ENCODE results near the gene PDHA2. TPM values are rescaled to one million over a fixed set of nuclear protein-coding genes. Genes with fewer than 3 reads are reported as not detected.
A peak's percentile ranks its signal among the peaks of the same experiment; 100 is the strongest.
"Not testable (repeated sequence)": the region's sequence is repeated elsewhere in the genome, so short reads cannot be mapped to it uniquely, and the experiment has no call there.

The PDHA2 gene
- total RNA-seq, 1 experiment from 2014 or later = not detected

- ChIA-PET CTCF (no interaction called here), POLR2A (no interaction called here)
Measured at GRCh38 chr4:95857761-95858160, 17.9 kb downstream of the PDHA2 start.

DNA sequence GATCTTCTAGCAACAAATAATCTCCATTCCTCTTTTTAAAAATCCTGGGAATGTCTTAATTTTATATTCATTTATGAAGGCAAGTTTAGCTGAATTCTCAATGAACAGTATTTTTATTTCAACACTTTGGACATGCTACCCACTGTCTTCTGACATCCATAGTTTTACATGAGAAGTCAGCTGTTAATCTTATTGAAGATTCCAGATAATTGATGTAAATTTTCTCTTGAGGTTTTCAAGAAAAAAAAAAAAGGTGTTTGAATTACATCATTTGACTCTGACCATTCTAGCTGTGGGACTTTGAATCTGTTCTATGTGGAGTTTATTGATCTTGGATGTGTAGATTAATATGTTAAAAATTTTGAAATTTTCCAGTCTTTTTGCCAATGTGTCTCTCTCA, 28.0 kb downstream of the PDHA2 start:
- no peaks in the 10 kb centered on the region for H3K27me3 Mint-ChIP-seq (ENCODE audit: insufficient read depth, unreplicated experiment)
- CTCF ChIA-PET = interaction anchor here (0.6 kb wide), 3 partner anchors 13 to 1425 kb away, joined by 3 read pairs; no protein-coding TSS in a partner anchor
- no peaks in the 10 kb centered on the region for H3K36me3 Mint-ChIP-seq (ENCODE audit: insufficient read depth, unreplicated experiment)
- DNase-seq (ENCODE audit: unreplicated experiment) = peak; percentile 32
- no peak overlapping the region for H3K4me3 Mint-ChIP-seq (ENCODE audit: unreplicated experiment)
- H3K27ac Mint-ChIP-seq (ENCODE audit: low read depth, unreplicated experiment) = no peak overlapping the region
- TF ChIP-seq, protein P1, sequence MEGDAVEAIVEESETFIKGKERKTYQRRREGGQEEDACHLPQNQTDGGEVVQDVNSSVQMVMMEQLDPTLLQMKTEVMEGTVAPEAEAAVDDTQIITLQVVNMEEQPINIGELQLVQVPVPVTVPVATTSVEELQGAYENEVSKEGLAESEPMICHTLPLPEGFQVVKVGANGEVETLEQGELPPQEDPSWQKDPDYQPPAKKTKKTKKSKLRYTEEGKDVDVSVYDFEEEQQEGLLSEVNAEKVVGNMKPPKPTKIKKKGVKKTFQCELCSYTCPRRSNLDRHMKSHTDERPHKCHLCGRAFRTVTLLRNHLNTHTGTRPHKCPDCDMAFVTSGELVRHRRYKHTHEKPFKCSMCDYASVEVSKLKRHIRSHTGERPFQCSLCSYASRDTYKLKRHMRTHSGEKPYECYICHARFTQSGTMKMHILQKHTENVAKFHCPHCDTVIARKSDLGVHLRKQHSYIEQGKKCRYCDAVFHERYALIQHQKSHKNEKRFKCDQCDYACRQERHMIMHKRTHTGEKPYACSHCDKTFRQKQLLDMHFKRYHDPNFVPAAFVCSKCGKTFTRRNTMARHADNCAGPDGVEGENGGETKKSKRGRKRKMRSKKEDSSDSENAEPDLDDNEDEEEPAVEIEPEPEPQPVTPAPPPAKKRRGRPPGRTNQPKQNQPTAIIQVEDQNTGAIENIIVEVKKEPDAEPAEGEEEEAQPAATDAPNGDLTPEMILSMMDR (IDR thresholded peaks at IDR 0.05; ENCODE audit: unreplicated experiment) = no peak
- peaks cover 9% of the 10 kb centered on the region for H3K9me3 Mint-ChIP-seq (ENCODE audit: unreplicated experiment)
- no TSS peak for BruUV-seq (replicated peaks)
- H3K4me1 Mint-ChIP-seq (ENCODE audit: insufficient read depth, unreplicated experiment) = no peaks in the 10 kb centered on the region
- intact Hi-C loops (cut with micrococcal nuclease) = no loop called here
- POLR2A ChIA-PET = no interaction called here

More at GRCh38 chr4:95857761-95858160, 17.9 kb downstream of the PDHA2 start:
- Mint-ChIP-seq H3K4me3 (ENCODE audit: unreplicated experiment) (no peak overlapping the region), H3K36me3 (ENCODE audit: insufficient read depth, unreplicated experiment) (no peaks in the 10 kb centered on the region), H3K27me3 (ENCODE audit: insufficient read depth, unreplicated experiment) (no peaks in the 10 kb centered on the region), H3K27ac (ENCODE audit: low read depth, unreplicated experiment) (no peak overlapping the region), H3K4me1 (ENCODE audit: insufficient read depth, unreplicated experiment) (no peaks in the 10 kb centered on the region), H3K9me3 (ENCODE audit: unreplicated experiment) (no peaks in the 10 kb centered on the region)
- DNase-seq (ENCODE audit: unreplicated experiment) = peak; percentile 16
- no TSS peak for BruUV-seq (replicated peaks)
- TF ChIP-seq, protein P1 (IDR thresholded peaks at IDR 0.05; ENCODE audit: unreplicated experiment) = no peak
- intact Hi-C loops (cut with micrococcal nuclease) = no loop called here

GRCh38 chr4:95869414-95869813, 29.5 kb downstream of the PDHA2 start:
- H3K27ac Mint-ChIP-seq (ENCODE audit: low read depth, unreplicated experiment) = not testable (repeated sequence)

DNA sequence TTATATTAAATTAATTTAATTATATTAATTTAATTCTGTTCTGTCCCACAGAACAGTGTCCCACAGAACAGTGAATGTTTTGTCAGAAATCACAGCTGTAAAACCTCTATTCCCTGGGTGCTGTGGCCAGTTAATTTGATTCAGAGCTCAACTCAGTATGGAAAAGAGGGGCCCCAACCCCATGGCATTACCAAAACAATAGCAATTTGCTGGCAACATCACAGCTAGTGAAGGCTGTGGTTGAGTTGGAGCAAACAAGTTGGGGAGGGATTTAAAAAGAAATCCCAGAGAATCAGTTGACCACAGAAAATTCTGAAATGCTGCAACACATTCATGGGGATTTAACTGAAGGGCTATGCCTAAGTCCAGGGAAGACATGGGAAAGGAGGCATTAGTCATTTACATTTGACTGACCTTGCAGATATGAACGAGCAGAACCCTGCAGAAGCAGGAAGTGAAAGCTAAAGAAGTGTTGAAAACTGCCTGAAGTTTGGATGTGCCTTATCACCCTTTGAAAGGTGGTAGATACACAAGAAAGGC, 30.1 kb downstream of the PDHA2 start:
- no peaks in the 10 kb centered on the region for H3K4me1 Mint-ChIP-seq (ENCODE audit: insufficient read depth, unreplicated experiment)
- H3K27ac Mint-ChIP-seq (ENCODE audit: low read depth, unreplicated experiment) = no peak overlapping the region
- no peaks in the 10 kb centered on the region for H3K27me3 Mint-ChIP-seq (ENCODE audit: insufficient read depth, unreplicated experiment)
- BruUV-seq (replicated peaks) = no TSS peak
- CTCF ChIA-PET = no interaction called here
- H3K4me3 Mint-ChIP-seq (ENCODE audit: unreplicated experiment) = no peak overlapping the region
- H3K9me3 Mint-ChIP-seq (ENCODE audit: unreplicated experiment) = peaks cover 9% of the 10 kb centered on the region
- TF ChIP-seq, protein P1 (IDR thresholded peaks at IDR 0.05; ENCODE audit: unreplicated experiment) = no peak
- DNase-seq (ENCODE audit: unreplicated experiment) = no peak
- no peaks in the 10 kb centered on the region for H3K36me3 Mint-ChIP-seq (ENCODE audit: insufficient read depth, unreplicated experiment)
- POLR2A ChIA-PET = interaction anchor here (0.5 to 1.4 kb wide), 2 partner anchors 10 to 55 kb away, joined by 3 to 4 read pairs; no protein-coding TSS in a partner anchor
- intact Hi-C loops (cut with micrococcal nuclease) = no loop called here

More at GRCh38 chr4:95869414-95869813, 29.5 kb downstream of the PDHA2 start:
- DNase-seq (ENCODE audit: unreplicated experiment); H3K4me3 Mint-ChIP-seq (ENCODE audit: unreplicated experiment); H3K36me3 Mint-ChIP-seq (ENCODE audit: insufficient read depth, unreplicated experiment); H3K27me3 Mint-ChIP-seq (ENCODE audit: insufficient read depth, unreplicated experiment); H3K9me3 Mint-ChIP-seq (ENCODE audit: unreplicated experiment); H3K4me1 Mint-ChIP-seq (ENCODE audit: insufficient read depth, unreplicated experiment); BruUV-seq (replicated peaks); intact Hi-C loops (cut with micrococcal nuclease); CTCF ChIA-PET: not testable (repeated sequence)
- POLR2A ChIA-PET = interaction anchor here (0.5 to 1.4 kb wide), 2 partner anchors 9 to 56 kb away, joined by 3 to 4 read pairs; no protein-coding TSS in a partner anchor
